Brain microvascular endothelial cell (primary cell): ENCODE results near the gene RNPEPL1.

ENCODE experiments used
- DNase-seq: peaks from one replicate; pipeline ENCODE4 v3.0.0-alpha.2; 2020
- H3K27ac ChIP-seq: fragments of 250-450 bp; sonication (Bioruptor Pico); 2 replicates; pipeline ENCODE4 v1.5.1; 2020; ENCODE audit warnings: mild to moderate bottlenecking, moderate library complexity
- H3K27me3 ChIP-seq: fragments of 250-450 bp; sonication (Bioruptor Pico); replicated peaks from 2 replicates; pipeline ENCODE4 v1.5.1; 2020; ENCODE audit warnings: mild to moderate bottlenecking
- H3K36me3 ChIP-seq: fragments of 250-450 bp; sonication (Bioruptor Pico); replicated peaks from 2 replicates; pipeline ENCODE4 v1.5.1; 2020; ENCODE audit warnings: mild to moderate bottlenecking
- H3K4me3 ChIP-seq: 2 replicates; pipeline ENCODE4 v1.5.1; 2011; ENCODE audit warnings: low read depth, mild to moderate bottlenecking, control low read depth, low read length, moderate library complexity
- in situ Hi-C: cut with HindIII; loops from 2 replicates; pipeline ENCODE4 v1.10.0; 2017; ENCODE audit warnings: low sequenced_read_pairs, low pct_ligation_motif_present
- TF ChIP-seq, protein P1 (sequence below): IDR thresholded peaks from 2 replicates; pipeline ENCODE4 v1.5.1; 2011; ENCODE audit warnings: low read depth, mild to moderate bottlenecking, moderate library complexity, low read length, control low read depth, inconsistent platforms; ENCODE audit errors: missing control alignments

The RNPEPL1 gene

GRCh38 chr2:240527153-240527750 lies 41.0 kb upstream of the RNPEPL1 start:
- H3K36me3 ChIP-seq: no peaks in the 10 kb centered on the region
- no peak overlapping the region for H3K27ac ChIP-seq
- no peak overlapping the region for H3K4me3 ChIP-seq
- in situ Hi-C loops: no loop called here
- DNase-seq: no peak
- no peaks in the 10 kb centered on the region for H3K27me3 ChIP-seq
- TF ChIP-seq, protein P1, sequence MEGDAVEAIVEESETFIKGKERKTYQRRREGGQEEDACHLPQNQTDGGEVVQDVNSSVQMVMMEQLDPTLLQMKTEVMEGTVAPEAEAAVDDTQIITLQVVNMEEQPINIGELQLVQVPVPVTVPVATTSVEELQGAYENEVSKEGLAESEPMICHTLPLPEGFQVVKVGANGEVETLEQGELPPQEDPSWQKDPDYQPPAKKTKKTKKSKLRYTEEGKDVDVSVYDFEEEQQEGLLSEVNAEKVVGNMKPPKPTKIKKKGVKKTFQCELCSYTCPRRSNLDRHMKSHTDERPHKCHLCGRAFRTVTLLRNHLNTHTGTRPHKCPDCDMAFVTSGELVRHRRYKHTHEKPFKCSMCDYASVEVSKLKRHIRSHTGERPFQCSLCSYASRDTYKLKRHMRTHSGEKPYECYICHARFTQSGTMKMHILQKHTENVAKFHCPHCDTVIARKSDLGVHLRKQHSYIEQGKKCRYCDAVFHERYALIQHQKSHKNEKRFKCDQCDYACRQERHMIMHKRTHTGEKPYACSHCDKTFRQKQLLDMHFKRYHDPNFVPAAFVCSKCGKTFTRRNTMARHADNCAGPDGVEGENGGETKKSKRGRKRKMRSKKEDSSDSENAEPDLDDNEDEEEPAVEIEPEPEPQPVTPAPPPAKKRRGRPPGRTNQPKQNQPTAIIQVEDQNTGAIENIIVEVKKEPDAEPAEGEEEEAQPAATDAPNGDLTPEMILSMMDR: no peak

DNA sequence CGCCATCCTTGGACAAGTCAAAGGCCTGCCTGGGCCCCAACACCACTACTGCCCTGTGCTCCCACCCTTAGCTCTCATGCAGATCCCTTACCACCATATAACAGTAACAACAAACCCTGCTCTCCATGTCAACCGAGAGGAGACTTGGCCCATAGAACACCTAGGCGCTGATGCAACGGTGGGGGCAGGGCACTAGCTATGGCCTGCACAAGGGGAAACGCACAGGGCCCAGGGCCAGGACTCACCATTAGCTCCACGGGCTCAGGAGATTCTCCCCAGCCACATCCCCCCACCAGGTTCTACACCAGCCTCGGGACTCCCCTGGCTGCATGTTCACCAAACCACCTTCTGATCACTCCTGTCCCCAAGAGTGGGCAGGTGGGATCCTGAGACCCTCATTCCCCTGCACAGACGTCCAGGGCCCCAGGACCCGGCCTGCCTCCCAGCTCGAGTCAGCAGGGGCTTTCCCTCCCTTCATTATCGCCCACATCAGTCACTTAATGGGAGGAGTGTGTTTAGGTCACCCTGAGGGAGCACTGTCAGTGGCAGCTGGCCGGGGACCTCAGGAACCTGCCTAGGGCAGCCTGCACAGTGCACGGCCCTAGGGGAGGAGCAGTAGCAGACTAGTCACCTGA lies 39.8 kb upstream of the RNPEPL1 start:
- H3K27me3 ChIP-seq: no peaks in the 10 kb centered on the region
- TF ChIP-seq, protein P1: no peak
- no peak for DNase-seq
- H3K4me3 ChIP-seq: no peak overlapping the region
- H3K27ac ChIP-seq: no peak overlapping the region
- H3K36me3 ChIP-seq: no peaks in the 10 kb centered on the region
- in situ Hi-C loops: no loop called here

DNA sequence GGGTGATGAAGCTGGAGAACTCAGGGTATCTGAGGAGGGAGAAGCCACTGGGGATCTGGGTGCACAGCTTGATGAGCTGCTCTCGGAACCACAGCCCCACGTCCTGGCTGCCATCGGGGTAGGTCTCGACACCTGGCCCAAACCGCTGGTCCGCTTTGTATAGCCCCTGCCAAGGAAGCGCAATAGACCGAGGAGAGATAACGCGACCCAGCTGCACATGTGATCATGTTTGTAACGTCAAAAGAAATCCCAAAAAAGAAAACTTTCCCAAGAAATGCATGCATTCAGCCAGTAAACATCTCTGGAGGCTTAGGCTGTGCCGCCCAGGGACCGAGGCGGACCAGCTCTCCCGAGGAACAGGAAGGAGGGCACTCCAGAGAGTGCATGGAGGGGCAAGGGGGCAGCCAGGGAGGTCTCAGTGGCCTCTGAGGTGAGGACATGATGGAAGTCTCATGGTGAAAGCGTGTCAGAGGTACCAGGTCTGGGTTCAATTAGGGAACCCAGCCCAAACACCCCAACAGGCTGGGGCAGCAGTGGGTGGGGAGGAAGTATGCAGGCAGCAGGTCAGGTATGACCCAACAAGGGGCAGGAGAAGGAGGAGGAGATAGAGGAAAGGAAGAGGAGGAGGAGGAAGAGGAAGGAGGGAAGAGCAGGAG lies 38.8 kb upstream of the RNPEPL1 start:
- TF ChIP-seq, protein P1: no peak
- in situ Hi-C loops: no loop called here
- Histone ChIP-seq H3K27ac (no peak overlapping the region), H3K27me3 (no peaks in the 10 kb centered on the region), H3K36me3 (no peaks in the 10 kb centered on the region), H3K4me3 (no peak overlapping the region)
- no peak for DNase-seq

DNA sequence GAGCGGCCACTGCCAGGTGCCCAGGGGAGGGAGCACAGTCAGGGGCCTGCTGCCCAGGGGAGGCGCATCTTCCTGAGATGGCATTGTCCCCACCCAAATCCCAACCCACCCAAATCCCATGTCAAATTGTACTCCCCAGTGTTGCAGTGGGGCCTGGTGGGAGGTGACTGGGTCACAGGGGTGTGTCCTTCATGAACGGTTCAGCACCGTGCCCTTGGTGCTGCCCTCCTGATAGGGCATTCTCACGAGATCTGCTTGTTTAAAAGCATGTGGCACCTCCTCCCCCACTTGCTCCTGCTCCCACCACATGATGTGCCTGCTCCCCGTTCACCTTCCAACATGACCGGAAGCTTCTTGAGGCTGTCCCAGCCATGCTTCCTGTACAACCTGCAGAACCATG lies 38.1 kb upstream of the RNPEPL1 start:
- Histone ChIP-seq H3K36me3 (no peaks in the 10 kb centered on the region), H3K4me3 (no peak overlapping the region), H3K27ac (no peak overlapping the region), H3K27me3 (no peaks in the 10 kb centered on the region)
- in situ Hi-C loops: no loop called here
- DNase-seq: no peak
- TF ChIP-seq, protein P1: no peak

DNA sequence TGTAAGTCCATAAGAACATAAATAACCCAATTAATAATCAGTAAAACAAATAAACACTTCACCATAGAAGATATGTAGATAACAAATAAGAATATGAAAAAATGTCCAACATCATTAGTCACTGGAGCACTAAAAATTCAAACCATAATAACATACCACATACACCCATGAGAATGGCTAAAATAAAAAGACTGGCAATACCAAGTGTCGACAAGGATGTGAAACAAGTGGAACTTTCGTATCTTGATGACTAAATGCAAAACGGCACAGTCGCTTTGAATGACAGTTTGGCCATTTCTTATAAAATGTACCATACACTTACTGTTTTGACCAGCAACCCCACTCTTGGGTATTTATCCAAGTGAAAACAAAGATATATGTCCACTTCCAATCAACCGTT lies 37.2 kb upstream of the RNPEPL1 start:
- TF ChIP-seq, protein P1: no peak
- no peak overlapping the region for H3K4me3 ChIP-seq
- H3K27me3 ChIP-seq: no peaks in the 10 kb centered on the region
- no peak overlapping the region for H3K27ac ChIP-seq
- DNase-seq: no peak
- H3K36me3 ChIP-seq: no peaks in the 10 kb centered on the region
- in situ Hi-C loops: no loop called here
